Measurements from ENCODE around the gene ARHGEF16. TPM values are rescaled to one million over a fixed set of nuclear protein-coding genes. Genes with fewer than 3 reads are reported as not detected.
A peak's percentile ranks its signal among the peaks of the same experiment; 100 is the strongest.

Gene ARHGEF16
- total and polyA plus RNA-seq, 3 experiments from 2014 or later, result 0.06 TPM; not detected in 2

DNA sequence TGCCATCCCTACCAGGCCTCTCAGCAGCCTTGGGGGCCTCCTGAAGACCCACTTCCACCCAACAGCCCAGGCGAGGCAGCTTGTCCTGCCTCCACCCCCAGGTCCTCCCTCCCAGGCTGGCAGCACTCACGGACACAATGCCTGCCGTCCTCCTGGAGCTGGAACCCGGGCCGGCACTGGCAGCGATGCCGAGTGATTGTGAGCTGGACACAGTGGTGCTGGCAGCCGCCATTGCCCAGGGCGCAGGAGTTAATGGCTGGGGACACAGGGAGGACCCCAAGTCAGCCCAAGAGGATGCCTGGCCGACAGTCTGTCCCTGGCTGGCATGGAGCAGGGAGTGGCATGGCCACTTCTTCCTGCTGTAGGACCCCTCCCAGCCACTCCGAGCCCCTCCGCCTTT, 60.8 kb downstream of the ARHGEF16 start:
- H3K36me3 ChIP-seq (ENCODE audit: insufficient read depth, low read length), result no peaks in the 10 kb centered on the region
- H3K9me3 ChIP-seq (ENCODE audit: low read length), result no peaks in the 10 kb centered on the region
- H3K4me1 ChIP-seq (ENCODE audit: insufficient read depth, low read length), result no peaks in the 10 kb centered on the region
- Mint-ChIP-seq H3K9me3 (no peaks in the 10 kb centered on the region), H3K4me3 (no peak overlapping the region), H3K27me3 (no peaks in the 10 kb centered on the region), H3K4me1 (no peaks in the 10 kb centered on the region), H3K27ac (no peak overlapping the region), H3K36me3 (peaks cover 0 to 6% (median 0%) of the 10 kb centered on the region in 3 donors)
- H3K27me3 ChIP-seq (ENCODE audit: insufficient read depth, low read length, poor library complexity, severe bottlenecking), result no peaks in the 10 kb centered on the region
- POLR2A ChIA-PET, result no interaction called here
- no peak overlapping the region for H3K27ac ChIP-seq (ENCODE audit: low read depth, low read length)
- CTCF ChIA-PET, result no interaction called here
- DNase-seq, result no peak
- no peak overlapping the region for H3K4me3 ChIP-seq (ENCODE audit: low read length)

DNA sequence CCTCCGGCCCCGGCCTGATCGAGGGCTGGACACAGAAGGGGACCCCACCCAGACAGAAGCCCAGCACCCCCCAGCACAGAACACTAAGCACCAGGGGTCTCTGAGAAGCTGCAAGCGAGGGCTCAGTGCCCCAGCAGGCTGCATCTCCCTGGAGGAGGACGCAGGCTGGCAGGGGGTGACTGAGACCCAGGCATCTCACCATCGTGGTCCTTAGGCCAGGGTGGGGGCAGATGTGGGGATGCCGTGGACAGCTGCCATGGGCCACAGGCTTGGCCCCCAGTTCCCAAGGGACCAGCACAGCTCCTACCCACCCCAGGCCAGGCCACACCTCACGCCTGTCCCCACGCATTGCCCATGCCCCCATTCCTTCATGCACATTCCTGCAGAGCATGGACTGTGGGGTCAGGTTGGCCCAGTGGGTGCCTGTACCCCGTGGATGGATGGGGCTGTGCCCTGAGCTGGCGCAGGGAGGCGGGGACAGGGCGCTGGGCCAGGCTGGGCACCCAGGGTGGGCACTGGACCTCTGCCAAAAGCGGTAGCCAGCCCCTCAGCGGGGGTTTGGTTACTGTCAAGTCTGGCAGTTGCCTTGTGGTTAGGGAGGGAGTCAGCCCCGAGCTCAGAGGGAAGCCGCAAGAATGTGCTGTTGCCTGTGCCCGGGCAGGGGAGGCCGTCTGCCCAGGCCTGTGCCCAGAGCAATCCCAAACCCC, 61.5 kb downstream of the ARHGEF16 start:
- no peak overlapping the region for H3K27ac Mint-ChIP-seq
- CTCF ChIA-PET, result no interaction called here

DNA sequence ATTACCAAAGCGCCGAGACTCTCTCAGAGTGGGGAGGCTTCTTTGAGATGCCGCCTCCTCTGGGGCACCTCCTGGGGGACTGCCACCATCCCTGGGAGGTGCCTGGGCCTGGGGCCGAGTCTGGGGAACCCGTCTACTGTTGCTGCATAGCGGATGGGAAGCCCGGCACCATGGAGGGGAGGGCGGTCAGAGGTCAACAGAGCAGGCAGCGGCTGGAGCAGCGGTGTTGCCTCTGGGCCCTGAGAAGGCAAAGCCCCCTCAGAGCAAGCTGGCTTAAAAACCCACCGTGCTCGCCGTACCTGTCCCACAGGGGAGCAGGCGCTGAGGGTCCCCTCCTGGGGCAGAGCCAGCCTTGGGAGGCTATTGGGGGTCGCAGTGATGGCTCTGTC, 62.0 kb downstream of the ARHGEF16 start:
- no peak overlapping the region for H3K4me3 Mint-ChIP-seq
- H3K27me3 ChIP-seq (ENCODE audit: insufficient read depth, low read length, poor library complexity, severe bottlenecking), result no peaks in the 10 kb centered on the region
- no peaks in the 10 kb centered on the region for H3K36me3 ChIP-seq (ENCODE audit: insufficient read depth, low read length)
- H3K27ac ChIP-seq (ENCODE audit: low read depth, low read length), result no peak overlapping the region
- peaks cover 0 to 6% (median 0%) of the 10 kb centered on the region in 3 donors for H3K36me3 Mint-ChIP-seq
- H3K4me1 ChIP-seq (ENCODE audit: insufficient read depth, low read length), result no peaks in the 10 kb centered on the region
- no peak overlapping the region for H3K4me3 ChIP-seq (ENCODE audit: low read length)
- H3K4me1 Mint-ChIP-seq, result no peaks in the 10 kb centered on the region
- H3K9me3 ChIP-seq (ENCODE audit: low read length), result no peaks in the 10 kb centered on the region
- H3K27ac Mint-ChIP-seq, result no peak overlapping the region
- H3K27me3 Mint-ChIP-seq, result no peaks in the 10 kb centered on the region
- H3K9me3 Mint-ChIP-seq, result no peaks in the 10 kb centered on the region
- no peak for DNase-seq
- POLR2A ChIA-PET, result no interaction called here
- CTCF ChIA-PET, result no interaction called here

More for the DNA sequence above, 61.5 kb downstream of the ARHGEF16 start:
- Histone ChIP-seq H3K4me1 (ENCODE audit: insufficient read depth, low read length) (no peaks in the 10 kb centered on the region), H3K36me3 (ENCODE audit: insufficient read depth, low read length) (no peaks in the 10 kb centered on the region), H3K27ac (ENCODE audit: low read depth, low read length) (no peak overlapping the region), H3K9me3 (ENCODE audit: low read length) (no peaks in the 10 kb centered on the region), H3K27me3 (ENCODE audit: insufficient read depth, low read length, poor library complexity, severe bottlenecking) (no peaks in the 10 kb centered on the region), H3K4me3 (ENCODE audit: low read length) (no peak overlapping the region)
- Mint-ChIP-seq H3K9me3 (no peaks in the 10 kb centered on the region), H3K36me3 (peaks cover 0 to 6% (median 0%) of the 10 kb centered on the region in 3 donors), H3K4me1 (no peaks in the 10 kb centered on the region), H3K4me3 (no peak overlapping the region), H3K27me3 (no peaks in the 10 kb centered on the region)
- DNase-seq, result no peak
- POLR2A ChIA-PET, result no interaction called here

DNA sequence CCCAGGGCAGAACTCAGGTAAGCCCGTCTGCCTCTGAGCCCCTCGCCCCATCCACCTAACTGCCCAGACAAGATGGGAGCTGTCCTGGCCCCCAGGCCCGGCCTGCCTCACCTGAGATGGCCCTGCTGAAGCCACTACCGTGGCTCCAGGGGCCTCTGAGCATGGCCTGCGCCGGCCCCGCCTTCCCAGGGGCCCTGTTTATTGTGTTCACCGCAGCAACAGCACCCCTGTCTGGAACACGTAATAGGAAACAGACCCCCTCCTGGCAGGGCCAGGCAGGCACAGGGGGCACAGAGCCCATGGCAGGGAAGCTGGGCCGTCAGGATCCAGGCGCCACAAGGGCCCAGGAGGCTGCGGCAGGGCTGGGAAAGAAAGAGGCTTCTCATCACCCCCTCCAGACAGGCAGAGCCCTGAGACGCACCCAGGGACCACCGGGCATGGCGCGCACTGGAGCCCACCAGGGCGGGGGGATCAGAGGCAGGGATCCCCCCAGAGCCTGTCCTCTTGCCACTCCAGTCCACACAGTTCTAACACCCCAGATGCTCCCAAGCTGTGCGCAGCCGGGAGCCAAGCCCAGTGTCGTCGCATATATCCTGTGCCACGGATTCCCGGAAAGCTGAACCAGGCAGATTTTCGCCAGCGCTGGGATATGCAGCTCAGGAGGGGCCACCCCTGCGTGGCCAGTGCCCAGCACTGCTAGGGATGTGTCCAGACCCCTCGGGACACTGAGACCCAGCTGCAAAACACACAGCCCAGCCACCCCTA, 62.6 kb downstream of the ARHGEF16 start:
- no peak overlapping the region for H3K4me3 ChIP-seq (ENCODE audit: low read length)
- no peak overlapping the region for H3K27ac Mint-ChIP-seq
- H3K36me3 ChIP-seq (ENCODE audit: insufficient read depth, low read length), result no peaks in the 10 kb centered on the region
- H3K4me1 ChIP-seq (ENCODE audit: insufficient read depth, low read length), result no peaks in the 10 kb centered on the region
- no peaks in the 10 kb centered on the region for H3K4me1 Mint-ChIP-seq
- ChIA-PET POLR2A (interaction anchor here (1.0 kb wide), 1 partner anchor 15 kb away, joined by 3 read pairs; no protein-coding TSS in a partner anchor), CTCF (interaction anchor here (0.7 to 2.1 kb wide), 2 partner anchors 13 to 21 kb away, joined by 3 to 9 read pairs; no protein-coding TSS in a partner anchor)
- H3K36me3 Mint-ChIP-seq, result peaks cover 0 to 6% (median 0%) of the 10 kb centered on the region in 3 donors
- no peaks in the 10 kb centered on the region for H3K27me3 ChIP-seq (ENCODE audit: insufficient read depth, low read length, poor library complexity, severe bottlenecking)
- no peak overlapping the region for H3K27ac ChIP-seq (ENCODE audit: low read depth, low read length)
- no peaks in the 10 kb centered on the region for H3K9me3 Mint-ChIP-seq
- H3K9me3 ChIP-seq (ENCODE audit: low read length), result no peaks in the 10 kb centered on the region
- no peaks in the 10 kb centered on the region for H3K27me3 Mint-ChIP-seq
- no peak for DNase-seq
- H3K4me3 Mint-ChIP-seq, result no peak overlapping the region

DNA sequence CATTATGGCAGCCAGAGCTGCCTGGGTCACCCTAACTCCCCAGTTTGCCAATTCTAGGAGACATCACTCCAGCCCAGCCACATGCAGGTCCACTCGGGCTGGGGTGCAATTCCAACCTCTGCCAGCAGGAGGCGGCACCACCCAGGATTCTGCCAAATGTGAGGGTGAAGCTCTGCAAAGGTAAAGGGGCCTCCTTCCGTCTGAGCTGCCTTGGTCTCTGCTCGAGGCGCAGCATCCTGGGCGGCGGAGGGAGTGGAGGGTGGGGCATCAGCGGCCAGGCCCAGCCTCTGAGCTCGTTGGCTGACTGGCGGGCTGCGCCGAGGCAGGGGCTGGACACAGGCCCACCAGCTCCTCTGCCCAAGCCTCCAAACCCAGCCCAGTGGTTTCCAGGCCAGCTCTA, 63.8 kb downstream of the ARHGEF16 start:
- Histone ChIP-seq H3K27me3 (ENCODE audit: insufficient read depth, low read length, poor library complexity, severe bottlenecking) (no peaks in the 10 kb centered on the region), H3K9me3 (ENCODE audit: low read length) (no peaks in the 10 kb centered on the region), H3K27ac (ENCODE audit: low read depth, low read length) (no peak overlapping the region), H3K4me1 (ENCODE audit: insufficient read depth, low read length) (no peaks in the 10 kb centered on the region), H3K4me3 (ENCODE audit: low read length) (no peak overlapping the region), H3K36me3 (ENCODE audit: insufficient read depth, low read length) (no peaks in the 10 kb centered on the region)
- Mint-ChIP-seq H3K4me3 (no peak overlapping the region), H3K27ac (peak overlapping the region in 1 of 8 donors; percentile 19), H3K9me3 (no peaks in the 10 kb centered on the region), H3K36me3 (peaks cover 0 to 2% (median 0%) of the 10 kb centered on the region in 3 donors), H3K27me3 (no peaks in the 10 kb centered on the region), H3K4me1 (no peaks in the 10 kb centered on the region)
- ChIA-PET POLR2A (no interaction called here), CTCF (interaction anchor here (1.6 to 2.1 kb wide), 3 partner anchors 12 to 101 kb away, joined by 3 to 9 read pairs (median 9); no protein-coding TSS in a partner anchor)
- peak in 1 of 5 donors; percentile 24 for DNase-seq

DNA sequence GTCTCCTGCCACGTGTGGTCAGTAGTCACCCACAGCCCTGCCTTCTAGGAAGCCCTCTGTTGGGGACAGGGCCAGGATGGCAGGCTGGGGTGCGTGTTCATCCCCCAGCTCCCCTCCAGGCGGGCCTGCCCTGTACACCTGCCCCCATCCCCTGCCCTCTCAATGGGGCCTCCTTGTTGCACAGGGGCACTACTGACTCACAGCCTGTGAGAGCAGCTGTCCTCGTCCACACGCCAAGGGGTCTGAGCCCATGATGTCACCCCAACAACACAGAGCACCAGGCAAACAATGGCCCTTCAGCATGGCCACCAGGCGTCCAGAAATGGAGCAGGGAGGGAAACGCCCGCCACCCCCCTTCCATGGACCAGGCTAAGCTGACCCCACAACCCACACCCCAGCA, 64.3 kb downstream of the ARHGEF16 start:
- ChIA-PET CTCF (interaction anchor here (1.6 to 2.1 kb wide), 3 partner anchors 11 to 100 kb away, joined by 3 to 9 read pairs (median 9); no protein-coding TSS in a partner anchor), POLR2A (no interaction called here)

DNA sequence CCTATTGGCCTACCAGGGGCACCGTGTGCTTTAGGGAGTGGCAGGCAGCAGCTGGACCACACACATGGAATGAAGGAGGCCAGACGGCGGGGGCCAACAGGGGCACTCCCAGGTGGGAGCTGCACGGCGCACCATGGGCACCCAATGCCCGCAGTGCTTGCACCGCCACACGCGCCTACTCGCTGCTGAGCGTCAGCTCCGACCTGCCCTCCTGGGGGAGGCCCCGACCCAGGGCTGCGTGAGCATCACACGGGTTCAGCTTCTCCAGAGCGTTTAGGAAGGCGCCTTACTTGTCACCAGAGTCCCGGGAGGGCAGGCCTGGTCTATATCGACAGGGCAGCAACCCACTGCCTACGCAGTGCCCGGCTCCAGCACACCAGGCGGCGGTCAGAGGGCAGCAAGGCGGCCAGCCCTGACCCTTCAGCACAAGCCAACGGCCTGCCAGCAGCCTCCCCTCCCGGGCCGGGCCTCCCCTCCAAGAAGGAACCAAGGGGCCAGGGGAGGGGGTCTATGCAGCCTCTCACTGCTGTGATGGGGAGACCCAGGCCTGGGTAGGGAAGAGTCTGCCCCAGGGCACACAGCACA, 64.9 kb downstream of the ARHGEF16 start:
- no peak for DNase-seq
- Histone ChIP-seq H3K4me3 (ENCODE audit: low read length) (no peak overlapping the region), H3K9me3 (ENCODE audit: low read length) (no peaks in the 10 kb centered on the region), H3K36me3 (ENCODE audit: insufficient read depth, low read length) (no peaks in the 10 kb centered on the region), H3K4me1 (ENCODE audit: insufficient read depth, low read length) (no peaks in the 10 kb centered on the region), H3K27ac (ENCODE audit: low read depth, low read length) (no peak overlapping the region), H3K27me3 (ENCODE audit: insufficient read depth, low read length, poor library complexity, severe bottlenecking) (no peaks in the 10 kb centered on the region)
- Mint-ChIP-seq H3K4me3 (no peak overlapping the region), H3K4me1 (peaks cover 0 to 2% (median 0%) of the 10 kb centered on the region in 3 donors), H3K27me3 (no peaks in the 10 kb centered on the region), H3K27ac (no peak overlapping the region), H3K9me3 (no peaks in the 10 kb centered on the region), H3K36me3 (peaks cover 0 to 2% (median 0%) of the 10 kb centered on the region in 3 donors)
- POLR2A ChIA-PET, result no interaction called here
- CTCF ChIA-PET, result interaction anchor here (1.6 to 2.1 kb wide), 3 partner anchors 11 to 100 kb away, joined by 3 to 9 read pairs (median 9); no protein-coding TSS in a partner anchor

More for the DNA sequence above, 64.3 kb downstream of the ARHGEF16 start:
- Mint-ChIP-seq H3K4me3 (no peak overlapping the region), H3K4me1 (no peaks in the 10 kb centered on the region), H3K9me3 (no peaks in the 10 kb centered on the region), H3K27ac (no peak overlapping the region), H3K36me3 (peaks cover 0 to 2% (median 0%) of the 10 kb centered on the region in 3 donors), H3K27me3 (no peaks in the 10 kb centered on the region)
- Histone ChIP-seq H3K4me3 (ENCODE audit: low read length) (no peak overlapping the region), H3K9me3 (ENCODE audit: low read length) (no peaks in the 10 kb centered on the region), H3K36me3 (ENCODE audit: insufficient read depth, low read length) (no peaks in the 10 kb centered on the region), H3K27me3 (ENCODE audit: insufficient read depth, low read length, poor library complexity, severe bottlenecking) (no peaks in the 10 kb centered on the region), H3K27ac (ENCODE audit: low read depth, low read length) (no peak overlapping the region), H3K4me1 (ENCODE audit: insufficient read depth, low read length) (no peaks in the 10 kb centered on the region)
- DNase-seq, result no peak

Data from CD8-positive, alpha-beta memory T cell (primary cell).